B cell (primary cell): ENCODE results near the gene TBC1D22A. TPM values are rescaled to one million over a fixed set of nuclear protein-coding genes. Genes with fewer than 3 reads are reported as not detected.

ENCODE experiments used
- ATAC-seq: fragments of 200-7000 bp; cut with Tn5 transposase; one replicate; pipeline ENCODE4 v1.10.0; 2021; ENCODE audit warnings: low read depth, mild to moderate bottlenecking, moderate number of reproducible peaks, moderate library complexity
- CTCF ChIA-PET: fragments of 350-600 bp; sonication (Branson Sonifier 250); formaldehyde crosslinking; loops from one replicate; lab custom pipeline; 2021; ENCODE audit warnings: antibody characterized with exemption, inconsistent platforms; lab: Charles Lee
- POLR2A ChIA-PET: fragments of 350-600 bp; sonication (Branson Sonifier 250); formaldehyde crosslinking; loops from one replicate; lab custom pipeline; 2021; ENCODE audit warnings: antibody characterized with exemption; lab: Charles Lee
- DNase-seq: peaks from one replicate; pipeline ENCODE4 v3.0.0; 2013
- H2AFZ ChIP-seq: 2 replicates; pipeline ENCODE4 v1.6.1; 2012; ENCODE audit warnings: mild to moderate bottlenecking, low read depth, low read length; ENCODE audit not compliant: insufficient read depth, poor library complexity, severe bottlenecking
- H3K27ac ChIP-seq, 2 donors: 1 replicate in 1 of 2; 2 replicates in 1 of 2; pipeline ENCODE4 v1.5.1; 2012 to 2013; ENCODE audit warnings: low read length in 2 of 2, mild to moderate bottlenecking in 2 of 2, moderate library complexity in 1 of 2
- H3K27me3 ChIP-seq, 4 experiments: fragments of 200-600 bp in 1 of 4; sonication (generic) in 1 of 4; replicated peaks in 1 of 4; 1 replicate in 2 of 4; 2 replicates in 2 of 4; pipeline versions ENCODE4 v1.6.1 to v1.7.0; 2013 to 2016; ENCODE audit warnings: low read length in 3 of 4, mild to moderate bottlenecking in 2 of 4, mixed read lengths in 1 of 4, moderate library complexity in 1 of 4; ENCODE audit not compliant: insufficient read depth in 4 of 4, control insufficient read depth in 3 of 4; ENCODE audit errors: control extremely low read depth in 1 of 4
- H3K36me3 ChIP-seq, 2 experiments: replicated peaks in 1 of 2; 1 replicate in 1 of 2; 2 replicates in 1 of 2; pipeline versions ENCODE4 v1.6.1 to v1.7.1; 2013; ENCODE audit warnings: low read length in 1 of 2; ENCODE audit not compliant: insufficient read depth in 2 of 2, control insufficient read depth in 1 of 2; ENCODE audit errors: control extremely low read depth in 1 of 2, extremely low read depth in 1 of 2
- H3K4me1 ChIP-seq, 2 donors: fragments of 200-600 bp in 1 of 2; sonication (generic) in 1 of 2; 1 replicate in 1 of 2; 2 replicates in 1 of 2; pipeline versions ENCODE4 v1.5.1 to v1.6.1; 2013 to 2017; ENCODE audit warnings: low read length in 2 of 2; ENCODE audit not compliant: control insufficient read depth in 2 of 2, insufficient read depth in 2 of 2
- H3K4me2 ChIP-seq: replicated peaks from 2 replicates; pipeline ENCODE3; 2012; ENCODE audit warnings: mild to moderate bottlenecking, low read depth, low read length; ENCODE audit not compliant: poor library complexity, severe bottlenecking
- H3K4me3 ChIP-seq, 5 experiments: fragments of 200-600 bp in 1 of 5; sonication (generic) in 1 of 5; 1 replicate in 3 of 5; 2 replicates in 2 of 5; pipeline versions ENCODE4 v1.5.1 to v1.7.0; 2011 to 2016; ENCODE audit warnings: low read length in 4 of 5, mild to moderate bottlenecking in 4 of 5, low read depth in 2 of 5, control low read depth in 1 of 5, moderate library complexity in 1 of 5; ENCODE audit not compliant: insufficient read depth in 1 of 5; ENCODE audit errors: control extremely low read depth in 1 of 5, extremely low read depth in 1 of 5
- H3K79me2 ChIP-seq: fragments of 200-600 bp; sonication (generic); one replicate; pipeline ENCODE4 v1.6.0; 2016; ENCODE audit warnings: low read length; ENCODE audit not compliant: control insufficient read depth, insufficient read depth
- H3K9ac ChIP-seq: fragments of 200-600 bp; sonication (generic); 2 replicates; pipeline ENCODE4 v1.6.1; 2017; ENCODE audit warnings: mild to moderate bottlenecking, low read length, moderate library complexity
- H3K9me3 ChIP-seq, 3 donors: one replicate each; pipeline versions ENCODE4 v1.6.1 to v1.7.1; 2013; ENCODE audit warnings: low read length in 2 of 3; ENCODE audit not compliant: control insufficient read depth in 2 of 3, insufficient read depth in 1 of 3; ENCODE audit errors: control extremely low read depth in 1 of 3
- H4K20me1 ChIP-seq: 2 replicates; pipeline ENCODE4 v1.6.0; 2012; ENCODE audit warnings: mild to moderate bottlenecking, low read length; ENCODE audit not compliant: insufficient read depth, control insufficient read depth, poor library complexity, severe bottlenecking
- H3K27ac Mint-ChIP-seq: one replicate; pipeline ENCODE4 v1.8.0; 2021; ENCODE audit warnings: mixed read lengths
- H3K27me3 Mint-ChIP-seq: one replicate; pipeline ENCODE4 v1.8.0; 2021; ENCODE audit warnings: mixed read lengths
- H3K4me1 Mint-ChIP-seq: one replicate; pipeline ENCODE4 v1.8.0; 2021; ENCODE audit warnings: mixed read lengths
- H3K4me3 Mint-ChIP-seq: one replicate; pipeline ENCODE4 v1.8.0; 2021; ENCODE audit warnings: mixed read lengths
- H3K9me3 Mint-ChIP-seq: one replicate; pipeline ENCODE4 v1.8.0; 2022; ENCODE audit warnings: mixed read lengths; ENCODE audit not compliant: insufficient read depth
- CTCF ChIP-seq: fragments of 200-600 bp; IDR thresholded peaks from one replicate; pipeline ENCODE4 v1.8.0; 2022; ENCODE audit warnings: antibody characterized with exemption, mild to moderate bottlenecking
- EZH2 ChIP-seq: IDR thresholded peaks from 2 replicates; pipeline ENCODE4 v1.6.1; 2012; ENCODE audit warnings: borderline replicate concordance, low read depth, mild to moderate bottlenecking, moderate library complexity, low read length; ENCODE audit not compliant: insufficient read depth, poor library complexity, severe bottlenecking
- WGBS: methylation state at CpG from one replicate; pipeline ENCODE4 v1.1.5; 2013; ENCODE audit warnings: missing lambda C conversion rate; ENCODE audit not compliant: insufficient coverage; 5-methylcytosine and 5-hydroxymethylcytosine counted together
- intact Hi-C: fragments of 100-400 bp; cut with micrococcal nuclease; formaldehyde crosslinking; loops from one replicate; pipeline ENCODE4 v1.10.0; 2022
- polyA plus RNA-seq: library from polyadenylated mRNA; depleted of rRNA; stranded (reverse); fragments of >200 nt; gene quantifications from 2 replicates; pipeline ENCODE4 v1.2.3, GENCODE V29; 2012
- total RNA-seq, 2 donors: library from RNA; stranded (reverse); fragments of 120-200 nt in 1 of 2; gene quantifications; 1 replicate in 1 of 2; 2 replicates in 1 of 2; pipeline versions ENCODE4 v1.2.3 to v1.2.4, GENCODE V29; 2013 to 2022

Gene TBC1D22A
- total and polyA plus RNA-seq, 2 donors (not counting 1 experiment from before 2014, with no cell fraction given), result 73.8 to 128 TPM

GRCh38 chr22:47075568-47075967 is 313.1 kb downstream of the TBC1D22A start:
- ATAC-seq (no peak), DNase-seq (no peak)
- H3K4me1 Mint-ChIP-seq, result peaks cover 4% of the 10 kb centered on the region
- ChIA-PET POLR2A (no interaction called here), CTCF (interaction anchor here (0.6 kb wide), 1 partner anchor 690 kb away, joined by 4 read pairs; no protein-coding TSS in a partner anchor)
- Histone ChIP-seq H3K27ac (no peak overlapping the region), H3K4me2 (no peak overlapping the region), H3K79me2 (peaks cover 64% of the 10 kb centered on the region), H3K4me1 (no peaks in the 10 kb centered on the region), H2AFZ (no peak overlapping the region), H4K20me1 (peaks cover 75% of the 10 kb centered on the region), H3K9me3 (peaks cover 0 to 41% (median 15%) of the 10 kb centered on the region in 3 donors), H3K27me3 (no peaks in the 10 kb centered on the region), H3K36me3 (peaks cover 0 to 25% of the 10 kb centered on the region in 2 experiments), H3K4me3 (no peak overlapping the region), H3K9ac (no peak overlapping the region)
- intact Hi-C loops, result no loop called here
- peaks cover 17% of the 10 kb centered on the region for H3K9me3 Mint-ChIP-seq
- no peak overlapping the region for H3K27ac Mint-ChIP-seq
- H3K27me3 Mint-ChIP-seq, result no peaks in the 10 kb centered on the region
- TF ChIP-seq EZH2 (no peak), CTCF (no peak)
- no peak overlapping the region for H3K4me3 Mint-ChIP-seq

DNA sequence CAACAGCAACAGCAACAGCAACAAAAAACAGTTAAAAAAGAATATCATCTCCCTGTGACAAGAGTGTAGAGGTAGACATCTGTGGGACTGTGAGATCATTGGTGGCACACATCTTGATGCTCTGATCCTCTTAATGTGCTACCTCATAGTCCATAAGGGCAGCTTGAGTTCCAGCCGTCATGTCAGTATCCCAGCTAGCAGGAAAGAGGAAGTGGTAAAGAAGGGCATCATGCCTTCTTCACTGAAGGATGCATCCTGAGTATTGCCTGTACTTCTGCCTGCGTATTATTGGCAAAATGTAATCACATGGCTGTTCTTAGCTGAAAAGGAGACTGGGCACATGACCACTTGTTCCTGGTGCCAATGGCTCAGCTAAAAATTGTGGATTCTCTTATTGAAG is 314.3 kb downstream of the TBC1D22A start:
- H3K4me3 ChIP-seq, result no peak overlapping the region
- no peak overlapping the region for H3K4me2 ChIP-seq
- intact Hi-C loops, result no loop called here
- Mint-ChIP-seq H3K27ac (no peak overlapping the region), H3K9me3 (peaks cover 17% of the 10 kb centered on the region), H3K4me3 (no peak overlapping the region), H3K4me1 (peaks cover 1% of the 10 kb centered on the region), H3K27me3 (no peaks in the 10 kb centered on the region)
- DNase-seq (no peak), ATAC-seq (no peak)
- peaks cover 0 to 42% (median 15%) of the 10 kb centered on the region in 3 donors for H3K9me3 ChIP-seq
- 90% methylated on average over 2 of the region's 2 CpGs for WGBS
- no peak overlapping the region for H2AFZ ChIP-seq
- ChIA-PET CTCF (no interaction called here), POLR2A (no interaction called here)
- no peak for TF ChIP-seq CTCF
- no peak for TF ChIP-seq EZH2
- peaks cover 0 to 25% of the 10 kb centered on the region in 2 experiments for H3K36me3 ChIP-seq
- no peaks in the 10 kb centered on the region for H3K27me3 ChIP-seq
- peaks cover 57% of the 10 kb centered on the region for H3K79me2 ChIP-seq
- H3K27ac ChIP-seq, result no peak overlapping the region
- peaks cover 69% of the 10 kb centered on the region for H4K20me1 ChIP-seq
- H3K4me1 ChIP-seq, result no peaks in the 10 kb centered on the region
- H3K9ac ChIP-seq, result no peak overlapping the region
